Body of pancreas (tissue), 4 donors: ENCODE measurements around the gene LHX8. TPM values are rescaled to one million over a fixed set of nuclear protein-coding genes. Genes with fewer than 3 reads are reported as not detected.

Experiments used
- ATAC-seq: fragments of 150-250 bp; one replicate; pipeline ENCODE4 v1.9.1; 2016
- DNase-seq, 4 donors: peaks; one replicate each; pipeline ENCODE4 v3.0.0-alpha.2; 2019
- H3K27ac ChIP-seq, 4 donors: fragments of 200-600 bp; sonication (generic); 1 replicate in 3 of 4; 2 replicates in 1 of 4; pipeline versions ENCODE4 v1.5.1 to v1.6.1; 2016 to 2019; ENCODE audit warnings: mild to moderate bottlenecking in 1 of 4, mixed read lengths in 1 of 4, moderate library complexity in 1 of 4
- H3K27me3 ChIP-seq, 2 donors: fragments of 200-600 bp; sonication (generic); one replicate each; pipeline ENCODE4 v1.6.0; 2016; ENCODE audit warnings: mild to moderate bottlenecking in 1 of 2
- H3K36me3 ChIP-seq, 2 donors: fragments of 200-600 bp; sonication (generic); replicated peaks in 1 of 2; 2 replicates each; pipeline ENCODE4 v1.5.1; 2016; ENCODE audit warnings: low read depth in 2 of 2; ENCODE audit not compliant: insufficient read depth in 1 of 2
- H3K4me1 ChIP-seq: fragments of 200-600 bp; sonication (generic); one replicate; pipeline ENCODE4 v1.6.0; 2016
- H3K4me3 ChIP-seq, 2 donors: fragments of 200-600 bp; sonication (generic); 1 replicate in 1 of 2; 2 replicates in 1 of 2; pipeline ENCODE4 v1.5.1; 2016 to 2019
- H3K9me3 ChIP-seq, 3 donors: fragments of 200-600 bp; sonication (generic); 1 replicate in 2 of 3; 2 replicates in 1 of 3; pipeline ENCODE4 v1.5.1; 2016
- POLR2A ChIP-seq, 3 donors: fragments of 450-650 bp; IDR thresholded peaks; one replicate each; pipeline ENCODE4 v1.6.1; 2016; ENCODE audit warnings: antibody characterized with exemption in 3 of 3, mild to moderate bottlenecking in 2 of 3
- WGBS, 2 donors: methylation state at CpG; one replicate each; pipeline ENCODE4 v1.1.5; 2017; 5-methylcytosine and 5-hydroxymethylcytosine counted together
- intact Hi-C: fragments of 100-400 bp; cut with DNase I; formaldehyde crosslinking; loops from one replicate; pipeline ENCODE4 v1.15.1; 2023
- total RNA-seq, 2 donors: library from RNA; depleted of rRNA; stranded (reverse); fragments of >200 nt; gene quantifications; one replicate each; pipeline ENCODE4 v1.1.0, GENCODE V29; 2016
- TF ChIP-seq, protein P1 (sequence below), 7 experiments: fragments of 450-650 bp in 4 of 7; fragments of 200-600 bp in 3 of 7; sonication (generic) in 3 of 7; IDR thresholded peaks; one replicate each; pipeline ENCODE4 v1.5.1; 2016 to 2019; ENCODE audit warnings: antibody characterized with exemption in 7 of 7

LHX8 gene
- total RNA-seq, 2 donors from 2014 or later: not detected

DNA sequence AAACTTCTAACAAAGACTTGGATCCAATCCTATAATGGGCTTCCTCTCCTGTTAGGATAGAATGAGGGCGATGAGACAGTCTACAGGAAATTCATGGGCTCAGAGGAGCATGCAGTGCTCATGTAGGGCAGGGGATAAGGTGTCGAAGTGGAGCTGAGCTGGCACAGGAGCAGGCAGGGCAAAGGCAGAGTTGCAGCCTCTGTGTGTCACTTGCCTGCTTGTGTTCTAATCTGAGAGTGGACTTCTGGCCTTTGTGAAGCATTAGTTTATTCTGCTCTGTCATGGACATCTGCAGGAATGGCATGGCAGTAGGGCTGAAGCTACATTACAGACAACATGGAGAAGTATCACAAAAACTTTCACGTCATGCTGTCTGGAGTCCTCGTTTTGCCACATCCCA is 32.6 kb downstream of the LHX8 start:
- ATAC-seq (no peak), DNase-seq (no peak)
- WGBS, 2 donors: 56 to 65% methylated on average over 4 of the region's 4 CpGs
- no peaks in the 10 kb centered on the region for H3K36me3 ChIP-seq
- H3K4me1 ChIP-seq: no peaks in the 10 kb centered on the region
- no peak overlapping the region for H3K27ac ChIP-seq
- no peak overlapping the region for H3K4me3 ChIP-seq
- H3K9me3 ChIP-seq: no peaks in the 10 kb centered on the region
- H3K27me3 ChIP-seq: no peaks in the 10 kb centered on the region
- TF ChIP-seq, protein P1, sequence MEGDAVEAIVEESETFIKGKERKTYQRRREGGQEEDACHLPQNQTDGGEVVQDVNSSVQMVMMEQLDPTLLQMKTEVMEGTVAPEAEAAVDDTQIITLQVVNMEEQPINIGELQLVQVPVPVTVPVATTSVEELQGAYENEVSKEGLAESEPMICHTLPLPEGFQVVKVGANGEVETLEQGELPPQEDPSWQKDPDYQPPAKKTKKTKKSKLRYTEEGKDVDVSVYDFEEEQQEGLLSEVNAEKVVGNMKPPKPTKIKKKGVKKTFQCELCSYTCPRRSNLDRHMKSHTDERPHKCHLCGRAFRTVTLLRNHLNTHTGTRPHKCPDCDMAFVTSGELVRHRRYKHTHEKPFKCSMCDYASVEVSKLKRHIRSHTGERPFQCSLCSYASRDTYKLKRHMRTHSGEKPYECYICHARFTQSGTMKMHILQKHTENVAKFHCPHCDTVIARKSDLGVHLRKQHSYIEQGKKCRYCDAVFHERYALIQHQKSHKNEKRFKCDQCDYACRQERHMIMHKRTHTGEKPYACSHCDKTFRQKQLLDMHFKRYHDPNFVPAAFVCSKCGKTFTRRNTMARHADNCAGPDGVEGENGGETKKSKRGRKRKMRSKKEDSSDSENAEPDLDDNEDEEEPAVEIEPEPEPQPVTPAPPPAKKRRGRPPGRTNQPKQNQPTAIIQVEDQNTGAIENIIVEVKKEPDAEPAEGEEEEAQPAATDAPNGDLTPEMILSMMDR (IDR thresholded peaks at IDR 0.05): no peak
- TF ChIP-seq POLR2A (IDR thresholded peaks at IDR 0.05): no peak
- intact Hi-C loops: no loop called here

DNA sequence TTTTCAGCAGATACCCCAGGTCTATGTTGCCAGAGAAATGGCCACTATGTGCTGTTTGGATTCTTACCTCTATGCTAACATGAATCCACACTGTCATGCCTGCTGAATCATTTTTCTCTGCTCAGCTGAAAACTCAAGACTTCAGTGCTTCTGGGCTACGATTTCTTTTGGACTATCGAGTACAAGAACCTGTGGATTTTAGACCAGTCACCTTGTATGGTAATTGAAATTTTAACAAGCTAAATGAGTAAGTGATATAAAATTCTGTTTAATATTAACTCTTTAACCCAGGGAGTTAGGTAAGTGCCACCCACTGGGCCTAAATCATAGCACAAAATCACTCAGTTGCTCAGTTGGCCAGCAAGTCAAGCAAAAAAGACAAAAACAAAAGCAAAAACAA is 35.8 kb downstream of the LHX8 start:
- WGBS, 2 donors: 72 to 73% methylated on average over 2 of the region's 2 CpGs

DNA sequence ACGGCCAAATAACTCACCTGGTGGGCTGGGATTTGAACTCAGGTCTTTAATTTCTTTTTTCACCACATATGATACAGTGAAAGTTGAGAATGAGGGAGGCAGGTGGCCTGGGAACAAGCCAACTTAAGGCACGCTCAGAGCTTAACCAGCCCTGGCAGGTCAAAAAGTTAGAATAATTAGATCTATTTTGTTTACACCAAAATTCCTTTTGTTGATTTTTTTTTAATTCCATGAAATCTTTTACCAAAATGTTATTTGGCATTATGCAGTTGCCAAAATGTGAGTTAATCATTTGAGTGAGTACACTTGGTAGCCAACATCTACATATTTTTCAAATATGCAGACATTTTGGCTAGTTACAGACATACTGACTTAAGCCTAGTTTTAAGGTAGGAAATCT is 36.8 kb downstream of the LHX8 start:
- Histone ChIP-seq H3K9me3 (no peaks in the 10 kb centered on the region), H3K4me1 (no peaks in the 10 kb centered on the region), H3K27me3 (no peaks in the 10 kb centered on the region), H3K36me3 (no peaks in the 10 kb centered on the region), H3K27ac (no peak overlapping the region), H3K4me3 (no peak overlapping the region)
- TF ChIP-seq, protein P1 (IDR thresholded peaks at IDR 0.05): no peak
- no peak for TF ChIP-seq POLR2A (IDR thresholded peaks at IDR 0.05)
- no peak for ATAC-seq
- no peak for DNase-seq
- intact Hi-C loops: no loop called here
- WGBS, 2 donors: 54 to 66% methylated on average over 2 of the region's 2 CpGs

More for the DNA sequence above, 35.8 kb downstream of the LHX8 start:
- Histone ChIP-seq H3K27me3 (no peaks in the 10 kb centered on the region), H3K36me3 (no peaks in the 10 kb centered on the region), H3K4me1 (no peaks in the 10 kb centered on the region), H3K27ac (no peak overlapping the region), H3K4me3 (no peak overlapping the region), H3K9me3 (no peaks in the 10 kb centered on the region)
- no peak for ATAC-seq
- TF ChIP-seq, protein P1 (IDR thresholded peaks at IDR 0.05): no peak
- TF ChIP-seq POLR2A (IDR thresholded peaks at IDR 0.05): no peak
- DNase-seq: no peak
- intact Hi-C loops: no loop called here

DNA sequence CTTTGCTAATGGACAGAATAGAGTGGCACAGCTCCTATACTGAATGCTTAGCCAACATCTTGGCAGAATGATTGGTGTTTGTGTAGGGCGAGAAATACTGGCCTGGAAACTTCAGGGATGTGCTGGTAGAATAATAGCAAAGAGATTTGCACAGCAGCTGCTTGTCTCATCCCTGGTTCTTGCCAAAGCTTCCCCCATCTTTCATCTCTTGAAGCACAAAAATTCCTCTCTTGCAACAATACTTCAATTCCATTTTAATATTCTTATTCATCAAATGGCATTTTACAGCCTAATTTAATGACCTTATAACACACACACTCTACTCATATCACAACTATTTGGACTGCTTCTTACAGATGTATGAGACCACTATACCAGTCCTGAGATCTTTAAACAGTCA is 37.7 kb downstream of the LHX8 start:
- H3K4me1 ChIP-seq: no peaks in the 10 kb centered on the region
- no peak for TF ChIP-seq POLR2A (IDR thresholded peaks at IDR 0.05)
- TF ChIP-seq, protein P1 (IDR thresholded peaks at IDR 0.05): no peak
- no peak for DNase-seq
- WGBS, 2 donors: 63 to 78% methylated on average over 1 of the region's 1 CpG
- no peaks in the 10 kb centered on the region for H3K27me3 ChIP-seq
- intact Hi-C loops: no loop called here
- no peak for ATAC-seq
- no peak overlapping the region for H3K4me3 ChIP-seq
- H3K36me3 ChIP-seq: no peaks in the 10 kb centered on the region
- no peaks in the 10 kb centered on the region for H3K9me3 ChIP-seq
- no peak overlapping the region for H3K27ac ChIP-seq

DNA sequence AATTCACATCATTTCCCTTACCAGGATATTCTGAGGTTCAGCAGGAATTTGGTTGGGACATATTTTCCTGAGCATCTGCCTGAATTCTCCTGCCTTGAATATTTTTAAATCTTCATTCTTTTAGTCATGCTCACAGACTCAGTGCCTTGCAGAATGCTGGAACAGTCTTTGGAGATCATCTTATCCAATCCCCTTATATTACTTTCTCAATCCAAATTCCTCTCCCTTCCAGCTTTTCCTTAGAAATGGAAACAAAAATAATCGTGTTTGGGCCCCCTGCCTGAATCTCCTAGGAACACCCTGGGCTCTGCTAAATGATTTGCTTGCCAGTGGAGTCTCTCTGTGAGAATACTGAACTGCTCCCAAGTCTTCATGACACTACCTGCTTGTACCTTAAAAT is 38.4 kb downstream of the LHX8 start:
- DNase-seq: no peak
- Histone ChIP-seq H3K27me3 (no peaks in the 10 kb centered on the region), H3K9me3 (no peaks in the 10 kb centered on the region), H3K27ac (no peak overlapping the region), H3K4me3 (no peak overlapping the region), H3K4me1 (no peaks in the 10 kb centered on the region), H3K36me3 (no peaks in the 10 kb centered on the region)
- intact Hi-C loops: no loop called here
- ATAC-seq: no peak
- TF ChIP-seq POLR2A (IDR thresholded peaks at IDR 0.05): no peak
- TF ChIP-seq, protein P1 (IDR thresholded peaks at IDR 0.05): no peak
- WGBS, 2 donors: 6 to 23% methylated on average over 1 of the region's 1 CpG
